MCF 10A (cell line): ENCODE data around the gene RGS3. TPM values are rescaled to one million over a fixed set of nuclear protein-coding genes. Genes with fewer than 3 reads are reported as not detected.

Experiments used
- BruUV-seq: library from RNA; stranded (reverse); fragments of 400-500 nt; replicated peaks from 2 replicates; lab custom pipeline; 2021; lab: Mats Ljungman, UMichigan
- CTCF ChIA-PET: fragments of 300-600 bp; sonication (Branson Sonifier 250); formaldehyde crosslinking; extraction: SDS; loops from one replicate; lab custom pipeline; 2021; ENCODE audit warnings: antibody characterized with exemption, inconsistent platforms; lab: Yijun Ruan, JAX
- POLR2A ChIA-PET: fragments of 300-600, 350-650 bp; sonication (Branson Sonifier 250); formaldehyde crosslinking; extraction: SDS; loops from one replicate; lab custom pipeline; 2020; ENCODE audit warnings: antibody characterized with exemption, inconsistent platforms; lab: Yijun Ruan, JAX
- DNase-seq: peaks from one replicate; pipeline ENCODE4 v3.0.0-alpha.2; 2018; ENCODE audit not compliant: unreplicated experiment
- H3K27ac Mint-ChIP-seq: one replicate; pipeline ENCODE4 v1.8.0; 2022; ENCODE audit warnings: mild to moderate bottlenecking, low read depth, mixed read lengths; ENCODE audit not compliant: unreplicated experiment
- H3K27me3 Mint-ChIP-seq: one replicate; pipeline ENCODE4 v1.8.0; 2022; ENCODE audit warnings: mixed read lengths; ENCODE audit not compliant: insufficient read depth, unreplicated experiment
- H3K36me3 Mint-ChIP-seq: one replicate; pipeline ENCODE4 v1.8.0; 2022; ENCODE audit warnings: mild to moderate bottlenecking, moderate library complexity, mixed read lengths; ENCODE audit not compliant: insufficient read depth, unreplicated experiment
- H3K4me1 Mint-ChIP-seq: one replicate; pipeline ENCODE4 v1.8.0; 2022; ENCODE audit warnings: mixed read lengths; ENCODE audit not compliant: insufficient read depth, unreplicated experiment
- H3K4me3 Mint-ChIP-seq: one replicate; pipeline ENCODE4 v1.8.0; 2022; ENCODE audit warnings: mild to moderate bottlenecking, moderate library complexity, mixed read lengths; ENCODE audit not compliant: unreplicated experiment
- H3K9me3 Mint-ChIP-seq: one replicate; pipeline ENCODE4 v1.8.0; 2022; ENCODE audit warnings: mixed read lengths; ENCODE audit not compliant: unreplicated experiment
- intact Hi-C: fragments of 100-400 bp; cut with micrococcal nuclease; formaldehyde crosslinking; loops from 2 replicates; pipeline ENCODE4 v1.14.1; 2022
- total RNA-seq: library from RNA; stranded (reverse); gene quantifications from 2 replicates; pipeline ENCODE4 v1.2.3, GENCODE V29; 2022
- TF ChIP-seq, protein P1 (sequence below): fragments of 200-600 bp; IDR thresholded peaks from one replicate; pipeline ENCODE4 v1.8.0; 2022; ENCODE audit warnings: antibody characterized with exemption, mild to moderate bottlenecking; ENCODE audit not compliant: unreplicated experiment

The RGS3 gene
- total RNA-seq, 1 experiment from 2014 or later = 32.1 TPM

- Mint-ChIP-seq H3K4me1 (no peaks in the 10 kb centered on the region), H3K36me3 (no peaks in the 10 kb centered on the region), H3K27ac (no peak overlapping the region), H3K4me3 (no peak overlapping the region), H3K27me3 (no peaks in the 10 kb centered on the region), H3K9me3 (no peaks in the 10 kb centered on the region)
- POLR2A ChIA-PET = interaction anchor here (0.6 kb wide), 1 partner anchor 71 kb away, joined by 3 read pairs; no protein-coding TSS in a partner anchor
- BruUV-seq = no TSS peak
- intact Hi-C loops = no loop called here
- TF ChIP-seq, protein P1, sequence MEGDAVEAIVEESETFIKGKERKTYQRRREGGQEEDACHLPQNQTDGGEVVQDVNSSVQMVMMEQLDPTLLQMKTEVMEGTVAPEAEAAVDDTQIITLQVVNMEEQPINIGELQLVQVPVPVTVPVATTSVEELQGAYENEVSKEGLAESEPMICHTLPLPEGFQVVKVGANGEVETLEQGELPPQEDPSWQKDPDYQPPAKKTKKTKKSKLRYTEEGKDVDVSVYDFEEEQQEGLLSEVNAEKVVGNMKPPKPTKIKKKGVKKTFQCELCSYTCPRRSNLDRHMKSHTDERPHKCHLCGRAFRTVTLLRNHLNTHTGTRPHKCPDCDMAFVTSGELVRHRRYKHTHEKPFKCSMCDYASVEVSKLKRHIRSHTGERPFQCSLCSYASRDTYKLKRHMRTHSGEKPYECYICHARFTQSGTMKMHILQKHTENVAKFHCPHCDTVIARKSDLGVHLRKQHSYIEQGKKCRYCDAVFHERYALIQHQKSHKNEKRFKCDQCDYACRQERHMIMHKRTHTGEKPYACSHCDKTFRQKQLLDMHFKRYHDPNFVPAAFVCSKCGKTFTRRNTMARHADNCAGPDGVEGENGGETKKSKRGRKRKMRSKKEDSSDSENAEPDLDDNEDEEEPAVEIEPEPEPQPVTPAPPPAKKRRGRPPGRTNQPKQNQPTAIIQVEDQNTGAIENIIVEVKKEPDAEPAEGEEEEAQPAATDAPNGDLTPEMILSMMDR = no peak
- CTCF ChIA-PET = interaction anchor here (0.5 to 2.1 kb wide), 6 partner anchors 24 to 1859 kb away, joined by 3 to 7 read pairs (median 4); no protein-coding TSS in a partner anchor
- no peak for DNase-seq
These were observed 8.0 kb downstream of the RGS3 start for GRCh38 chr9:113471566-113471965.

DNA sequence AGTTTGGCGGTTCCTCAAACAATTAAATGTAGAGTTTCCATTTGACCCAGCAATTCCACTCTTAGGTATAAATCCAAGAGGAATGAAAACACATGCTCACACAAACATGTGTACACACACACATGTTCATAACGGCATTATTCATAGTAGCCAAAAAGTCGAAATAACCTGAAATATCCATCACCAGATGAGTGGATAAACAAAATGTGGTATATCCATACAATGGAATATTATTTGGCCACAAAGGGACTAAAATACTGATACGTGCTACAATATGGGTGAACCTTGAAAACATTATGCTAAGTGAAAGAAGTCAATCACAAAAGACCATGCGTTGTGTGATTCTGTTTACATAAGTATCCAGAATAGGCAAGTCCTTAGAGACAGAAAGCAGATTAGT, 8.7 kb downstream of the RGS3 start:
- Mint-ChIP-seq H3K27me3 (no peaks in the 10 kb centered on the region), H3K36me3 (no peaks in the 10 kb centered on the region), H3K27ac (no peak overlapping the region), H3K9me3 (no peaks in the 10 kb centered on the region), H3K4me1 (no peaks in the 10 kb centered on the region), H3K4me3 (no peak overlapping the region)
- BruUV-seq = no TSS peak
- ChIA-PET POLR2A (interaction anchor here (0.6 kb wide), 1 partner anchor 72 kb away, joined by 3 read pairs; no protein-coding TSS in a partner anchor), CTCF (interaction anchor here (0.6 to 2.1 kb wide), 3 partner anchors 26 to 1560 kb away, joined by 3 to 7 read pairs (median 3); no protein-coding TSS in a partner anchor)
- intact Hi-C loops = no loop called here
- TF ChIP-seq, protein P1 = no peak
- DNase-seq = no peak

- H3K4me3 Mint-ChIP-seq = no peak overlapping the region
- POLR2A ChIA-PET = interaction anchor here (0.7 kb wide), 1 partner anchor 319 kb away, joined by 3 read pairs; no protein-coding TSS in a partner anchor
- TF ChIP-seq, protein P1 = no peak
- no peak overlapping the region for H3K27ac Mint-ChIP-seq
- CTCF ChIA-PET = interaction anchor here (1.6 kb wide), 1 partner anchor 181 kb away, joined by 5 read pairs; no protein-coding TSS in a partner anchor
- intact Hi-C loops = no loop called here
- H3K4me1 Mint-ChIP-seq = no peaks in the 10 kb centered on the region
- H3K9me3 Mint-ChIP-seq = no peaks in the 10 kb centered on the region
- no peak for DNase-seq
- no peaks in the 10 kb centered on the region for H3K36me3 Mint-ChIP-seq
- peaks cover 15% of the 10 kb centered on the region for H3K27me3 Mint-ChIP-seq
- BruUV-seq = no TSS peak
These were observed 11.0 kb downstream of the RGS3 start for GRCh38 chr9:113474360-113475028.

- no TSS peak for BruUV-seq
- intact Hi-C loops = no loop called here
- no peak overlapping the region for H3K27ac Mint-ChIP-seq
These were observed 11.5 kb downstream of the RGS3 start for GRCh38 chr9:113475031-113475430.

More at GRCh38 chr9:113475031-113475430, 11.5 kb downstream of the RGS3 start:
- Mint-ChIP-seq H3K4me3 (no peak overlapping the region), H3K9me3 (no peaks in the 10 kb centered on the region), H3K36me3 (no peaks in the 10 kb centered on the region), H3K4me1 (no peaks in the 10 kb centered on the region), H3K27me3 (peaks cover 20% of the 10 kb centered on the region)
- TF ChIP-seq, protein P1 = no peak
- ChIA-PET POLR2A (no interaction called here), CTCF (no interaction called here)
- no peak for DNase-seq
